Activated CD8-positive, alpha-beta memory T cell treated with anti-CD3 and anti-CD28 coated beads for 1 hour (primary cell): ENCODE results near the gene MCM8.

Source experiments
- DNase-seq, 2 donors: peaks; one replicate each; pipeline ENCODE4 v3.0.0-alpha.2; 2020; ENCODE audit warnings: low read depth in 1 of 2; ENCODE audit errors: extremely low read depth in 1 of 2

Gene MCM8

GRCh38 chr20:5950271-5951031 is at the start of gene MCM8, which contains the start of gene TRMT6:
Gene MCM8 (plus strand): TSS chr20:5950652. CDS start chr20:5952016, 1,364 bp downstream.
Gene TRMT6 (minus strand): TSS chr20:5950533. CDS start chr20:5950405, 128 bp downstream.
- peak; percentile 88 to 91 for DNase-seq

- no peak for DNase-seq
These were observed 49.5 kb upstream of the MCM8 start for GRCh38 chr20:5900908-5901307.

- DNase-seq, result no peak
These were observed 41.5 kb upstream of the MCM8 start for GRCh38 chr20:5908981-5909380.

DNA sequence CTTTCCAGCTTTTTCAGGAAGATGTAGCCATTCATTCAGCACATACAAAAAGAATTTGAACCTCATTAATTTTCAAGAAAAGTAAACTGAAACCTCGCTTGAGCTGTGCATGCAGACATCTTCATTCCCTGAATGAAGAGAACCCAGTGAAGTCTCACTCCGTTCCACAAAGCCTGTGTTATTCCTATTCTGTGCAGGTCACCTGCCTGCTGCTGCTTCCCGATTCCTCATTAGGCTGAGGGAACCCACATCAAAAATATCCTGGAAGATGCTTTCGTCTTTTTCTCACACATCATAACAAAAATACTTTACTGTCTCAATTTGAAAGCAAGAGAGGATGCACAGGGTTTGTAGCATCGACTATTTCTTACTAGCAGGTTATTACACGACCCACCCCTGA is 40.3 kb upstream of the MCM8 start:
- no peak for DNase-seq

- no peak for DNase-seq
These were observed 37.3 kb upstream of the MCM8 start for GRCh38 chr20:5913166-5913565.

- DNase-seq, result no peak
These were observed 35.6 kb upstream of the MCM8 start for GRCh38 chr20:5914859-5915258.

DNA sequence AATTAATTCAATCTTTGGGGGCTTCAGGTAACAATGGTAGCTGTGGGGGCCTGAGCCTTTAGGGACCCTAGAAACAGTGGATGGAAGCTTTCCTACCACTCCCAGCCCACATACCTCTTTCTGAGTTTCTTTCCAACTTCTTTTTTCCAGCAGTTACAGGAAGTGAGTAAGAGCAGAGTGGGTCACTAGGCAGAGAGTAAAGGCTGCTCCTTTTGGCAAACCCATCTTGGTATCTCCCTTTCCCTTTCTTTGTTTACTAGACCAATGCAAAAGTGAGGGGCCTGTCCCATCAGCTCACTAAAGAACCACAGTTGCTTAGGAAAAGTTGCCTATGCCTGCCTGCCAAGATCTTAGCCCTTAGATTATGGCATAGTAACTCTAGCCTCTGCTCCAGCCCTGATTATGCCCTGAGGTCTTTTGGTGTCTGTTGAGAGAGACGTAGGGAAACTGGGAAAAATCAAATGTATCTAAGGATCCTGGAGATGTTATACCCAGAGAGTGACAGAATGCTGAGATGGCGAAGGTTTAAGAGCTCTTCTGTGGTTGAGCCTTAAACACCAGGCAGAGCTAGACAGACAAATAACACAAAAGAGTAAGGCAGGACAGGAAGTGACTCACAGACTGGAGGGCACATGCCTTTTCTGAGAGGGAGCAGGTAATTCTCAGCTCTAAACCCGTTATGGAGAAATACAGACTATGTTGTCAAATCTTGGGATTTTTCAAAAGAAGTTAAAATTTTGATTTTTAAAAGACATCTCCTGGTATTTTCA is 31.4 kb upstream of the MCM8 start:
- no peak for DNase-seq

- no peak for DNase-seq
These were observed 30.6 kb upstream of the MCM8 start for GRCh38 chr20:5919626-5920544.

DNA sequence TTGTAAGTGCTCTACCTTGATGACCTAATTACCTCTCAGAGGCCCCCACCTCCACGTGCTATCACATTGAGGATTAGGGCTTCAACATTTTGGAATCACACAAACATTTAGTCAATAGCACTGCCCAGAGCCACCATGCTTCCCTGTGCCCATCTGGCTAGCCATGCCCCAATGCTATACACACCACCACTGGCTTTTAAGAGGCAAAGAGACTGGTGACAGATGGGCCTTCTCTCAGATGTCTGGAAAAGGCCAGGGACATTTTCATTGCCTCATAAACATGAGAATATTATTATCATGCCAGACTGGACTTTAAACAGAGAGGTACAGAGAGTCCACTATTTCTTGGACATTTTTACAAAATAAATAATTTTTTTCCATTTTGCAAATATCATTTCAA is 29.9 kb upstream of the MCM8 start:
- DNase-seq, result no peak

- DNase-seq, result no peak
These were observed 27.0 kb upstream of the MCM8 start for GRCh38 chr20:5923493-5923892.

DNA sequence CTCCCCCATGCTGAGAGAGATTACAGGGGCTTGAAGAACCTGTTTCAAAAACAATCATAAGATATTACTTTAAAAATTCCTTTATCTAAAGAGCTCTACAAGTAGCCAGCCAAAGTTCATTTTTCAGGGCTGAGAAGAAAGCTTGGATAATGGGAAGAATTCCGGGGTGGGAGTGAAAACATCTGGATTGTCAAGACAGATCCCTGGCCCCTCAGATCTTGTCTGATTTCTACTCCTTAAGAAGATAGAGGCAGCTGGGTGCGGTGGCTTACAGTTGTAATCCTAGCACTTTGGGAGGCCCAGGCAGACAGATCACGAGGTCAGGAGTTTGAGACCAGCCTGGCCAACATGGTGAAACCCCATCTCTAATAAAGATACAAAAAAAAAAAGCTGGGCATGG is 24.9 kb upstream of the MCM8 start:
- no peak for DNase-seq

GRCh38 chr20:5927749-5928462 is 22.5 kb upstream of the MCM8 start:
- no peak for DNase-seq

- no peak for DNase-seq
These were observed 21.4 kb upstream of the MCM8 start for GRCh38 chr20:5928836-5929715.

GRCh38 chr20:5931411-5931810 is 19.0 kb upstream of the MCM8 start:
- DNase-seq, result no peak

DNA sequence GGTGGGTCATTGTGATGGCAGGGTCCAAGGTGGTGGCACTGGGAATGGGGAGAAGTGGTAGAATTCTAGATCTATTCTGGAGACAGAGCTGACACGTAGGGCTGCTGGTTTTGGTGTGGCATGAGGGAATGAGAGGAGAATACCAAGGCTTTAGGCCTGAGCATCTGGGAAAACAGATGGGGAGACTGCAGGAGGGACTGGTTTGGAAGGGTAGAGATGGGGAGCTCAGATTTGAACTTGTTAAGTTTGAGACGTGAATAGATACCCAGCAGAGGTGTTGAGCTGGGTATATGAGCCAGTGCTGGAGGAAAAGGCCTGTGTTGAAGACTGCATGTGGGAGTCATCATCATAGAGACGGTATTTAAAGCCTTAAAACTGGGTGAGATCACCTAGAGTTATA is 17.7 kb upstream of the MCM8 start:
- no peak for DNase-seq

DNA sequence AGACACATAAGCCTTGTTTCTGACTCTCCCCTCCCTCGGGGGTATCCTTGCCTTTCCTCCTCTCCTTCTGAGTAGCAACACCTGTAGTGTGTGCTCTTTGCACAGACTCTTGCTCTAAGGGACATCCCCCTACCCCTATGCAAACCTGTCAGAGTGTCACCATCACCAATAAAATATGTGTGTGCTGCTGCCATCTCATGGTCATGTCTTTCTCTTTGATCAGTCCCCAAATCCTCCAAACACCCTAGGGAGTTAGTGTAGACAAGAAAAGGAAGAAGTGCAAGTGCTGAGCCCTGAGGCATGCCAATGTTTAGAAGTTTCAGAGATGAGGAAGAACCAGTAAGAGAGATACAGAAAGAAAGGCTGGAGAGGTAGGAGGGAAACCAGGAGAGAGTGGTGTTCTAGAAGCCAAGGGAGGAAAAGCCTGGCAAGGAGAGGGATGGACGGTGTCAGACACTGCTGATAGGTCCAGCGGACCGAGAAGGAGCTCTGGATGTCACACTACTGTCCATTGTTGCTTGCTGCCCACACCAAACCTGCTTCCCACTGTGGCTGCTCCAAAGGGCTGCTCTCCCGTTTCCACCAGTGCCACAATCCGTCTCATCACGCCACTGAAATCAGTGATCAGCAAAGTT is 16.5 kb upstream of the MCM8 start:
- no peak for DNase-seq

DNA sequence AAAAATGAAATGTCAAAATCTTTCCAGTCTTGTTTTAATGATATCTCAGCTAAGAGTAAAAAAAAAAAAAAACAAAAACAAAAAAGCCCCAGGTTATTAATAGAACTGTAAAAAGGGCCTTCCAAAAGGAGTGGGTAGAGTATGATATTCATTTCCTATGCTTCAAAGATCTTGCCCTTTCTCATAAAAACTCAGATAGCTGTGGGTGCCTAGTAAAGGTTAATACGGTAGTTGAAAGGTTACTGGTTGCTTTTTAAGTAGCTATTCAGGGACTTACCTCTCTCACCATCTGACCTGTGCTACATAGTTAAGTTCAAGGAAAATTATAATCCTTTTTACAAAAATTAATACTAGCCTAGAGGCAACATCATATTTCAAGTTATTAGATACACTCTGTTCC is 15.1 kb upstream of the MCM8 start:
- no peak for DNase-seq

DNA sequence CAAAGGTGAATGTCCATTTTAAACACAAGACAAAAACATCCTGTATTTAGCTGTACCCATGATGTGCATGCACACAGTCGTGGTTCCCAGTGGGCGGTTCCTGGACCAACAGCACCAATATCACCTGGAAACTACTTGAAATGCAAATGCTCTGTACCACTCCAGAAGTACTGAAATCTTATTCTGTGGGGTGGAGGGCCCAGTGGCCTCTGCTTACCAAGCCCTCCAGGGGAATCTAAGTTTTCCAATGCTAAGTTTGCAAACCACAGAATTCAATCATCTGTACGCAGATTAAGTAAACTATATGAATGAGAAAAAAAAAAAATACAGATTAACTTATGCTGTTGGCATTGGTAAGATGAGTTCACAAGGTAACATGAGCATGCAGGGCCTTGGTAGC is 14.2 kb upstream of the MCM8 start:
- no peak for DNase-seq

DNA sequence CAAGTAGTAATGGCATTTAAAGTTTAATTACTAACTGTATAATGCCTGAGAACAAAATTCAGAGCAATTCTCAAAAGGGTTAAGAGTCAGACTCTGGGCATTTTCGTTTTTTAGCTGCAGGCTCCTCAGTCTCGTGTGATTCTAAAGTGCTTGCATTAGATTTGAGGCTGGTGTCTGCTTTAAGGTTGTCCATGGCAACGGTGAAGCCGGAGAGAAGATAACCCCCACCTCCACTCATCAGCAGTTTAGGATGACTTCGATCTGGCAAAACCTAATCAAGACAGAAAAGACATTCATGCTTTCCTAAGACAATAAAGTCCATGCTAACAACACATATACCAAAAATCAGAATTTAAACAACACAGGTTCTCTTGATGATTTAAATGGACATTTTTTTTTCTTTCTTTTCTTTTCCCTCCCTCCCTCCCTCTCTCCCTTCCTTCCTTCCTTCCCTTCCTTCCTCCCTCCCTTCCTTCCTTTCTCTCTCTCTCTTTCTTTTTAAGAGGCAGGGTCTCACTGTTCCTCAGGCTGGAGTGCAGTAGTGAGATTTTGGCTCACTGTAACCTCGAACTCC is 11.9 kb upstream of the MCM8 start:
- DNase-seq, result no peak
